ENCODE measurements around the gene PPIG. TPM values are rescaled to one million over a fixed set of nuclear protein-coding genes. Genes with fewer than 3 reads are reported as not detected.

The PPIG gene
- total and polyA plus RNA-seq, 5 donors = 40.4 to 49.4 (median 41.8) TPM

DNA sequence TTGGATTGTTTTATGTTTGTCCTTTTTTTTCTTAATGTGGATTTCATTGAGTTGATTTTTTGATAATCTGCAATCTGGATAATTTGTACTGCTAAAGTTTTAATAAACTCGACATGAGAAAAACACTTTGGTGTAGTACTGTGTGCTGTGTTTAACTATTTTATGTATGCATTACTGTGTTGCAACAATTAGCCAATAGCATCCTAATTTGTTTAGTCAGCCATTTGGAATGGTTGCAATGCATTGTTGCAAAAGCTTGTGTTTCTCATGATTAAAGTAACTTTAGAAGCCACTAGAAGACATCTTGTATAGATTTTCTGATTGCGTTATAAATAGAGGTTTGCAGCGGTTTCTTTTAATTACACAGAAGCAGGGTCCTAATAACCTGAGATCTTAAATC is 53.5 kb downstream of the PPIG start:
- H3K27me3 ChIP-seq (ENCODE audit: control insufficient read depth, insufficient read depth) = no peaks in the 10 kb centered on the region
- DNase-seq (no peak), ATAC-seq (no peak)
- H3K4me1 ChIP-seq (ENCODE audit: control insufficient read depth, insufficient read depth, low read length) = no peaks in the 10 kb centered on the region
- intact Hi-C loops (cut with DNase I) = no loop called here
- H3K9me3 ChIP-seq (ENCODE audit: control insufficient read depth, low read length) = no peaks in the 10 kb centered on the region
- 97% methylated on average over 3 of the region's 3 CpGs for WGBS
- no peak overlapping the region for H3K27ac ChIP-seq (ENCODE audit: low read length)
- no peak overlapping the region for H3K4me3 ChIP-seq (ENCODE audit: low read length)

GRCh38 chr2:169640104-169640503 is 56.0 kb downstream of the PPIG start:
- no peak for ATAC-seq
- H3K27ac ChIP-seq (ENCODE audit: low read length) = no peak overlapping the region
- no peaks in the 10 kb centered on the region for H3K9me3 ChIP-seq (ENCODE audit: control insufficient read depth, low read length)
- no peaks in the 10 kb centered on the region for H3K4me1 ChIP-seq (ENCODE audit: control insufficient read depth, insufficient read depth, low read length)
- DNase-seq = no peak
- no peak overlapping the region for H3K4me3 ChIP-seq (ENCODE audit: low read length)
- WGBS = 93% methylated on average over 2 of the region's 2 CpGs
- intact Hi-C loops (cut with DNase I) = no loop called here
- H3K27me3 ChIP-seq (ENCODE audit: control insufficient read depth, insufficient read depth) = no peaks in the 10 kb centered on the region

DNA sequence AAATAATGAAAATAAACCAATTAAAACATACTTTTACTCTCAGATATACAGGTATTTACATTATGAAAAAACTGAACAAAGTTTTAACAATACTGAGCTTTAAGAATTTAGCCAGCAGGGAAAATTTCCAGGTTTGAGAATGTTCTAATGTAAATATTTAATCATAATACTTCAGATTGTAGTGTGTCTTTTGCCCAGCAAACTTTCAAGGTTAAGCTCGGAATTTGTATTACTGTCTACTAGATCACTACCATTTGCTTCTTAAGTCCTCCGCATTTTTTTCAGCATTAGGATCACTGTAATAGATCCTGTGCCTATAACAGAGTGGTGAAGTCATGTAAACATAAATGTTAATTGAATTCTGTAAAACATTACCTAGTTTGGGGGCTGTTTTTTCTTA is 57.3 kb downstream of the PPIG start:
- Histone ChIP-seq H3K27me3 (ENCODE audit: control insufficient read depth, insufficient read depth) (no peaks in the 10 kb centered on the region), H3K9me3 (ENCODE audit: control insufficient read depth, low read length) (no peaks in the 10 kb centered on the region), H3K4me3 (ENCODE audit: low read length) (no peak overlapping the region), H3K27ac (ENCODE audit: low read length) (no peak overlapping the region), H3K4me1 (ENCODE audit: control insufficient read depth, insufficient read depth, low read length) (no peaks in the 10 kb centered on the region)
- no peak for ATAC-seq
- DNase-seq = no peak
- 98% methylated on average over 2 of the region's 2 CpGs for WGBS
- intact Hi-C loops (cut with DNase I) = no loop called here

DNA sequence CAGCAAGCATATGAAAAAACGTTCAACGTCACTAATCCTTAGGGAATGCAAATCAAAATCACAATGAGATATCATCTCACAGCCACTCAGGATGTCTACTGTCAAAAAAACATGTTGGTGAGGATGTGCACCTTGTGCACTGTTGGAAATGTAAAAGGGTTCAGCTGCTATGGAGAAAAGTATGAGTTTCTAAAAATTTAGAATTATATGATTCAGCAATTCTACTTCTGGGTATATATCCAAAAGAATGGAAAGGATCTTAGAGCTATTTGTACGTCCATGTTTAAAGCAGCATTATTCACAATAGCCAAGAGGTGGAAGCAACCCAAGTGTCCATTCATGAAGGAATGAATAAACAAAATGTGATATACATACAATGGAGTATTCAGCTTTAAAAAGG is 60.0 kb downstream of the PPIG start:
- H3K27me3 ChIP-seq (ENCODE audit: control insufficient read depth, insufficient read depth) = no peaks in the 10 kb centered on the region
- H3K4me1 ChIP-seq (ENCODE audit: control insufficient read depth, insufficient read depth, low read length) = no peaks in the 10 kb centered on the region
- H3K9me3 ChIP-seq (ENCODE audit: control insufficient read depth, low read length) = no peaks in the 10 kb centered on the region
- 35% methylated on average over 3 of the region's 3 CpGs for WGBS
- no peak overlapping the region for H3K27ac ChIP-seq (ENCODE audit: low read length)
- intact Hi-C loops (cut with DNase I) = no loop called here
- ATAC-seq = no peak
- H3K4me3 ChIP-seq (ENCODE audit: low read length) = no peak overlapping the region
- no peak for DNase-seq

DNA sequence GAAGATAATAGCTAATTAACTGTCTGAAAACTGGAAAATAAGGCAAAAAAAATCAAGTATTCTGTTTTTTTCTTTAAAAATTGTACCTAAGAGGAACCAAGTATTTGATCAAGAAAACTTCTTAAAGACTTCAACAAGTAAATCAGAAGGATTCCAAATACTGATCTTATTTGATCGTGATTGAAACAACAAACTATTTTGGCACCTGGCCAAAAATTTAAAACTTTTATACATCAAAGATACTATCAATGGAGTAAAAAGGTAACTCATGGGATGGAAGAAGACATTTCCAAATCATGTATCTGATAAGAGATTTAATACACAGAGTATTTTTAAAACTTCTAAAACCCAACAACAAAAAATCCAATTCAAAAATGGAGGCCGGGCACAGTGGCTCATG is 63.3 kb downstream of the PPIG start:
- no peak for ATAC-seq
- intact Hi-C loops (cut with DNase I) = no loop called here
- 90% methylated on average over 2 of the region's 2 CpGs for WGBS

GRCh38 chr2:169649278-169649677 is 65.1 kb downstream of the PPIG start:
- H3K4me1 ChIP-seq (ENCODE audit: control insufficient read depth, insufficient read depth, low read length) = no peaks in the 10 kb centered on the region
- no peak overlapping the region for H3K4me3 ChIP-seq (ENCODE audit: low read length)
- 67% methylated on average over 1 of the region's 1 CpG for WGBS
- no peaks in the 10 kb centered on the region for H3K27me3 ChIP-seq (ENCODE audit: control insufficient read depth, insufficient read depth)
- no peaks in the 10 kb centered on the region for H3K9me3 ChIP-seq (ENCODE audit: control insufficient read depth, low read length)
- intact Hi-C loops (cut with DNase I) = no loop called here
- ATAC-seq (no peak), DNase-seq (no peak)
- H3K27ac ChIP-seq (ENCODE audit: low read length) = no peak overlapping the region

More for the DNA sequence above, 63.3 kb downstream of the PPIG start:
- Histone ChIP-seq H3K4me1 (ENCODE audit: control insufficient read depth, insufficient read depth, low read length) (no peaks in the 10 kb centered on the region), H3K4me3 (ENCODE audit: low read length) (no peak overlapping the region), H3K27me3 (ENCODE audit: control insufficient read depth, insufficient read depth) (no peaks in the 10 kb centered on the region), H3K27ac (ENCODE audit: low read length) (no peak overlapping the region), H3K9me3 (ENCODE audit: control insufficient read depth, low read length) (no peaks in the 10 kb centered on the region)
- DNase-seq = no peak

GRCh38 chr2:169653636-169654035 is 69.5 kb downstream of the PPIG start:
- intact Hi-C loops (cut with DNase I) = no loop called here
- H3K9me3 ChIP-seq (ENCODE audit: control insufficient read depth, low read length) = no peaks in the 10 kb centered on the region
- H3K27ac ChIP-seq (ENCODE audit: low read length) = no peak overlapping the region
- no peak overlapping the region for H3K4me3 ChIP-seq (ENCODE audit: low read length)
- ATAC-seq = no peak
- no peak for DNase-seq
- 70% methylated on average over 3 of the region's 3 CpGs for WGBS
- no peaks in the 10 kb centered on the region for H3K27me3 ChIP-seq (ENCODE audit: control insufficient read depth, insufficient read depth)
- H3K4me1 ChIP-seq (ENCODE audit: control insufficient read depth, insufficient read depth, low read length) = no peaks in the 10 kb centered on the region

- no peak for ATAC-seq
- no peaks in the 10 kb centered on the region for H3K4me1 ChIP-seq (ENCODE audit: control insufficient read depth, insufficient read depth, low read length)
- no peak overlapping the region for H3K4me3 ChIP-seq (ENCODE audit: low read length)
- WGBS = 69% methylated on average over 3 of the region's 3 CpGs
- intact Hi-C loops (cut with DNase I) = no loop called here
- no peaks in the 10 kb centered on the region for H3K27me3 ChIP-seq (ENCODE audit: control insufficient read depth, insufficient read depth)
- H3K27ac ChIP-seq (ENCODE audit: low read length) = no peak overlapping the region
- no peaks in the 10 kb centered on the region for H3K9me3 ChIP-seq (ENCODE audit: control insufficient read depth, low read length)
- DNase-seq = no peak
Observed at GRCh38 chr2:169656164-169656563, 72.0 kb downstream of the PPIG start.

DNA sequence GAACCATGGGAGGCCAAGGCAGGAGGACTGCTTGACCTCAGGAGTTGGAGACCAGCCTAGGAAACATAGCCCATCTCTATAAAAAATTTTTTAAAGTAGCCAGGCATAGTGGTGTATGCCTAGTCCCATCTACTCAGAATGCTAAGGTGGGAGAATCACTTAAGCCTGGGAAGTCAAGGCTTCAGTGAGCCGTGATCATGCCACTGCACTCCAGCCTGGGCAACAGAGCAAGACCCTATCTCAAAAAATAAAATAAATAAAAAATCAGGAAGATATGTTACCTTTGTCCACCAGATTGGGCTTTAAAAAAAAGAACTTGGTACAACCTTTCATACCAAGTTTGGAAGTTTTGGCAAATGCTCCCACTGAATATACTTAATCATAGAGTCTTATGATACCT is 74.7 kb downstream of the PPIG start:
- H3K27me3 ChIP-seq (ENCODE audit: control insufficient read depth, insufficient read depth) = no peaks in the 10 kb centered on the region
- intact Hi-C loops (cut with DNase I) = no loop called here
- H3K4me1 ChIP-seq (ENCODE audit: control insufficient read depth, insufficient read depth, low read length) = no peaks in the 10 kb centered on the region
- 96% methylated on average over 1 of the region's 1 CpG for WGBS
- H3K27ac ChIP-seq (ENCODE audit: low read length) = no peak overlapping the region
- no peaks in the 10 kb centered on the region for H3K9me3 ChIP-seq (ENCODE audit: control insufficient read depth, low read length)
- no peak overlapping the region for H3K4me3 ChIP-seq (ENCODE audit: low read length)
- no peak for DNase-seq
- no peak for ATAC-seq

GRCh38 chr2:169659320-169659719 is 75.2 kb downstream of the PPIG start:
- H3K27me3 ChIP-seq (ENCODE audit: control insufficient read depth, insufficient read depth) = no peaks in the 10 kb centered on the region
- H3K9me3 ChIP-seq (ENCODE audit: control insufficient read depth, low read length) = no peaks in the 10 kb centered on the region
- H3K4me3 ChIP-seq (ENCODE audit: low read length) = no peak overlapping the region
- WGBS = 85% methylated on average over 1 of the region's 1 CpG
- no peaks in the 10 kb centered on the region for H3K4me1 ChIP-seq (ENCODE audit: control insufficient read depth, insufficient read depth, low read length)
- intact Hi-C loops (cut with DNase I) = no loop called here
- no peak for ATAC-seq
- no peak for DNase-seq
- no peak overlapping the region for H3K27ac ChIP-seq (ENCODE audit: low read length)

GRCh38 chr2:169661265-169661664 is 77.1 kb downstream of the PPIG start:
- intact Hi-C loops (cut with DNase I) = no loop called here
- DNase-seq = no peak
- Histone ChIP-seq H3K9me3 (ENCODE audit: control insufficient read depth, low read length) (no peaks in the 10 kb centered on the region), H3K27ac (ENCODE audit: low read length) (no peak overlapping the region), H3K4me3 (ENCODE audit: low read length) (no peak overlapping the region), H3K27me3 (ENCODE audit: control insufficient read depth, insufficient read depth) (no peaks in the 10 kb centered on the region), H3K4me1 (ENCODE audit: control insufficient read depth, insufficient read depth, low read length) (no peaks in the 10 kb centered on the region)
- ATAC-seq = no peak
- 80% methylated on average over 3 of the region's 3 CpGs for WGBS

- no peak overlapping the region for H3K4me3 ChIP-seq (ENCODE audit: low read length)
Observed at GRCh38 chr2:169662744-169663143, 78.6 kb downstream of the PPIG start.

More at GRCh38 chr2:169662744-169663143, 78.6 kb downstream of the PPIG start:
- no peak for ATAC-seq
- Histone ChIP-seq H3K27ac (ENCODE audit: low read length) (no peak overlapping the region), H3K4me1 (ENCODE audit: control insufficient read depth, insufficient read depth, low read length) (no peaks in the 10 kb centered on the region), H3K27me3 (ENCODE audit: control insufficient read depth, insufficient read depth) (no peaks in the 10 kb centered on the region), H3K9me3 (ENCODE audit: control insufficient read depth, low read length) (no peaks in the 10 kb centered on the region)
- WGBS = 93% methylated on average over 1 of the region's 1 CpG
- DNase-seq = no peak
- intact Hi-C loops (cut with DNase I) = no loop called here

All from right cardiac atrium (tissue), 5 donors.